ENCODE measurements around the gene MYBPC3.

- TF ChIP-seq POLR2A (IDR thresholded peaks at IDR 0.05; ENCODE audit: low read depth, low read length) (no peak), POLR2AphosphoS5 (IDR thresholded peaks at IDR 0.05; ENCODE audit: low read depth, low read length) (no peak), SPI1 (IDR thresholded peaks at IDR 0.05; ENCODE audit: low read depth, low read length) (no peak)
These were observed 7.1 kb upstream of the MYBPC3 start for GRCh38 chr11:47359586-47359985.
